ENCODE measurements around the gene SRP9. TPM values are rescaled to one million over a fixed set of nuclear protein-coding genes. Genes with fewer than 3 reads are reported as not detected.
"Not testable (repeated sequence)": the region's sequence is repeated elsewhere in the genome, so short reads cannot be mapped to it uniquely, and the experiment has no call there.

The SRP9 gene
- total RNA-seq, 2 experiments from 2014 or later: 275 to 304 TPM

- ATAC-seq: no peak
- intact Hi-C loops (cut with micrococcal nuclease): loop anchor here (5.0 kb wide), 2 partner anchors 136 to 201 kb away; no protein-coding TSS in a partner anchor
- Mint-ChIP-seq H3K9me3 (peaks cover 3% of the 10 kb centered on the region), H3K27me3 (no peaks in the 10 kb centered on the region), H3K4me1 (ENCODE audit: low read depth) (peaks cover 17% of the 10 kb centered on the region), H3K4me3 (no peak overlapping the region), H3K27ac (no peak overlapping the region), H3K36me3 (ENCODE audit: low read depth) (peaks cover 22% of the 10 kb centered on the region)
- CTCF ChIA-PET: interaction anchor here (1.0 to 2.2 kb wide), 4 partner anchors 14 to 302 kb away, joined by 4 to 8 read pairs (median 4); no protein-coding TSS in a partner anchor
- POLR2A ChIA-PET: interaction anchor here (0.7 to 1.2 kb wide), 3 partner anchors 12 to 334 kb away, joined by 3 to 4 read pairs (median 3); no protein-coding TSS in a partner anchor
- DNase-seq: no peak
- no peak for TF ChIP-seq CTCF (IDR thresholded peaks at IDR 0.05)
These were observed 1.3 kb upstream of the SRP9 start for GRCh38 chr1:225776294-225776693.

- Mint-ChIP-seq H3K9me3 (peaks cover 3% of the 10 kb centered on the region), H3K36me3 (ENCODE audit: low read depth) (peaks cover 25% of the 10 kb centered on the region), H3K27ac (no peak overlapping the region), H3K4me3 (no peak overlapping the region), H3K27me3 (no peaks in the 10 kb centered on the region), H3K4me1 (ENCODE audit: low read depth) (peaks cover 20% of the 10 kb centered on the region)
- CTCF ChIA-PET: interaction anchor here (0.8 to 3.3 kb wide), 28 partner anchors 9 to 309 kb away, joined by 3 to 30 read pairs (median 5); partner anchors contain the start of genes PYCR2 and TMEM63A
- POLR2A ChIA-PET: interaction anchor here (0.6 to 2.3 kb wide), 23 partner anchors 8 to 312 kb away, joined by 3 to 17 read pairs (median 4); partner anchors contain the start of genes ENAH, H3-3A, PYCR2 and SDE2
- DNase-seq: no peak
- no peak for TF ChIP-seq CTCF (IDR thresholded peaks at IDR 0.05)
- intact Hi-C loops (cut with micrococcal nuclease): loop anchor here (5.0 kb wide), 2 partner anchors 135 to 200 kb away; no protein-coding TSS in a partner anchor
- ATAC-seq: peak; percentile 17
These were observed 506 bp upstream of the SRP9 start for GRCh38 chr1:225777058-225777582.

GRCh38 chr1:225778337-225778669 is 677 bp downstream of the SRP9 start:
- no peak overlapping the region for H3K4me3 Mint-ChIP-seq
- intact Hi-C loops (cut with micrococcal nuclease): loop anchor here (5.0 kb wide), 2 partner anchors 134 to 199 kb away; no protein-coding TSS in a partner anchor
- ChIA-PET POLR2A (interaction anchor here (0.8 to 2.3 kb wide), 27 partner anchors 10 to 310 kb away, joined by 3 to 17 read pairs (median 4); partner anchors contain the start of genes ENAH, H3-3A, PYCR2 and SDE2), CTCF (interaction anchor here (1.1 to 3.3 kb wide), 21 partner anchors 8 to 318 kb away, joined by 3 to 30 read pairs (median 5); partner anchors contain the start of genes PYCR2 and TMEM63A)
- peaks cover 33% of the 10 kb centered on the region for H3K36me3 Mint-ChIP-seq (ENCODE audit: low read depth)
- H3K27me3 Mint-ChIP-seq: no peaks in the 10 kb centered on the region
- H3K27ac Mint-ChIP-seq: no peak overlapping the region
- DNase-seq: no peak
- peaks cover 29% of the 10 kb centered on the region for H3K4me1 Mint-ChIP-seq (ENCODE audit: low read depth)
- no peak for ATAC-seq
- peaks cover 3% of the 10 kb centered on the region for H3K9me3 Mint-ChIP-seq
- no peak for TF ChIP-seq CTCF (IDR thresholded peaks at IDR 0.05)

- intact Hi-C loops (cut with micrococcal nuclease): loop anchor here (5.0 kb wide), 2 partner anchors 133 to 198 kb away; no protein-coding TSS in a partner anchor
- Mint-ChIP-seq H3K36me3 (ENCODE audit: low read depth) (peaks cover 38% of the 10 kb centered on the region), H3K4me1 (ENCODE audit: low read depth) (peaks cover 34% of the 10 kb centered on the region)
- ChIA-PET POLR2A (interaction anchor here (0.8 to 2.3 kb wide), 12 partner anchors 12 to 311 kb away, joined by 3 to 17 read pairs (median 5); partner anchors contain the start of genes PYCR2 and SDE2), CTCF (interaction anchor here (0.7 to 3.3 kb wide), 6 partner anchors 7 to 298 kb away, joined by 3 to 30 read pairs (median 10); partner anchors contain the start of gene TMEM63A)
- H3K9me3 Mint-ChIP-seq, H3K27me3 Mint-ChIP-seq, ATAC-seq, H3K4me3 Mint-ChIP-seq, H3K27ac Mint-ChIP-seq: not testable (repeated sequence)
- DNase-seq: peak; percentile 19
These were observed 1.5 kb downstream of the SRP9 start for GRCh38 chr1:225779165-225779564.

- ChIA-PET POLR2A (interaction anchor here (1.0 to 1.1 kb wide), 4 partner anchors 103 to 199 kb away, joined by 3 to 4 read pairs (median 3); partner anchors contain the start of gene PYCR2), CTCF (interaction anchor here (1.2 to 3.3 kb wide), 3 partner anchors 100 to 208 kb away, joined by 3 to 30 read pairs (median 8); partner anchors contain the start of gene TMEM63A)
- Mint-ChIP-seq H3K4me3 (peak overlapping the region; percentile 36), H3K36me3 (ENCODE audit: low read depth) (peaks cover 42% of the 10 kb centered on the region), H3K27ac (peak overlapping the region; percentile 53), H3K27me3 (no peaks in the 10 kb centered on the region), H3K4me1 (ENCODE audit: low read depth) (peaks cover 31% of the 10 kb centered on the region), H3K9me3 (no peaks in the 10 kb centered on the region)
- no peak for TF ChIP-seq CTCF (IDR thresholded peaks at IDR 0.05)
- no peak for DNase-seq
- ATAC-seq: no peak
- intact Hi-C loops (cut with micrococcal nuclease): no loop called here
These were observed 2.5 kb downstream of the SRP9 start for GRCh38 chr1:225780134-225780533.
